Neural cell (in vitro differentiated cells): ENCODE results near the gene ACOT12. TPM values are rescaled to one million over a fixed set of nuclear protein-coding genes. Genes with fewer than 3 reads are reported as not detected.

Experiments used
- H2AFZ ChIP-seq: fragments of 200-600, 300-800 bp; sonication (generic), shearing (Covaris generic); 2 replicates; pipeline ENCODE4 v1.6.0; 2014; ENCODE audit warnings: low read depth, mild to moderate bottlenecking, antibody characterized with exemption, low read length, moderate library complexity
- H3F3A ChIP-seq: fragments of 200-600 bp; shearing (Covaris generic); 2 replicates; pipeline ENCODE4 v1.6.1; 2016; ENCODE audit warnings: mild to moderate bottlenecking, moderate library complexity, mixed read lengths, antibody characterized with exemption, low read length; ENCODE audit not compliant: insufficient read depth, poor library complexity, severe bottlenecking
- H3K27ac ChIP-seq: fragments of 200-600, 300-800 bp; sonication (generic), shearing (Covaris generic); 2 replicates; pipeline ENCODE4 v1.5.1; 2014; ENCODE audit warnings: mild to moderate bottlenecking, low read length, moderate library complexity
- H3K27me3 ChIP-seq: fragments of 300-800, 200-600 bp; sonication (generic), shearing (Covaris generic); 2 replicates; pipeline ENCODE4 v1.6.0; 2014; ENCODE audit warnings: mild to moderate bottlenecking, low read depth, low read length, moderate library complexity; ENCODE audit not compliant: insufficient read depth
- H3K36me3 ChIP-seq: fragments of 300-800, 200-600 bp; sonication (generic), shearing (Covaris generic); 2 replicates; pipeline ENCODE4 v1.5.1; 2014; ENCODE audit warnings: mild to moderate bottlenecking, antibody characterized with exemption, low read length, moderate library complexity; ENCODE audit not compliant: insufficient read depth
- H3K4me2 ChIP-seq: fragments of 300-800, 200-600 bp; sonication (generic), shearing (Covaris generic); 2 replicates; pipeline ENCODE4 v1.6.0; 2014; ENCODE audit warnings: mild to moderate bottlenecking, low read length
- H3K4me3 ChIP-seq: fragments of 300-800, 200-600 bp; sonication (generic), shearing (Covaris generic); 2 replicates; pipeline ENCODE4 v1.5.1; 2014; ENCODE audit warnings: mild to moderate bottlenecking, low read length, moderate library complexity
- H3K79me2 ChIP-seq: fragments of 200-600 bp; shearing (Covaris generic); replicated peaks from 2 replicates; pipeline ENCODE4 v1.6.0; 2014; ENCODE audit warnings: mild to moderate bottlenecking, low read length, moderate library complexity; ENCODE audit not compliant: insufficient read depth
- H3K9ac ChIP-seq: fragments of 300-800, 200-600 bp; sonication (generic), shearing (Covaris generic); 2 replicates; pipeline ENCODE4 v1.6.1; 2016; ENCODE audit warnings: mild to moderate bottlenecking, low read length, mixed read lengths
- H3K9me2 ChIP-seq: fragments of 200-600 bp; shearing (Covaris generic); 2 replicates; pipeline ENCODE4 v1.6.1; 2016; ENCODE audit warnings: mild to moderate bottlenecking, low read length, mixed read lengths; ENCODE audit not compliant: insufficient read depth
- H3K9me3 ChIP-seq: fragments of 200-600, 300-800 bp; sonication (generic), shearing (Covaris generic); 2 replicates; pipeline ENCODE4 v1.6.1; 2016; ENCODE audit warnings: mild to moderate bottlenecking, mixed run types, low read length, moderate library complexity, mixed read lengths
- H4K20me1 ChIP-seq: fragments of 200-600 bp; shearing (Covaris generic); 2 replicates; pipeline ENCODE4 v1.6.1; 2016; ENCODE audit warnings: mild to moderate bottlenecking, mixed run types; ENCODE audit not compliant: insufficient read depth
- EP300 ChIP-seq: fragments of 450-650 bp; conservative IDR thresholded peaks from 2 replicates; pipeline ENCODE4 v1.6.1; 2014; ENCODE audit warnings: antibody characterized with exemption, mild to moderate bottlenecking, moderate library complexity; ENCODE audit not compliant: poor library complexity, severe bottlenecking
- EZH2 ChIP-seq: fragments of 200-600, 300-800 bp; shearing (Covaris generic), sonication (generic); IDR thresholded peaks from 2 replicates; pipeline ENCODE4 v1.6.1; 2014; ENCODE audit warnings: antibody characterized with exemption, low read length, borderline replicate concordance, mild to moderate bottlenecking; ENCODE audit not compliant: insufficient read depth, poor library complexity, severe bottlenecking
- MXI1 ChIP-seq: fragments of 450-650 bp; conservative IDR thresholded peaks from 2 replicates; pipeline ENCODE4 v1.6.1; 2014; ENCODE audit warnings: antibody characterized with exemption, mild to moderate bottlenecking; ENCODE audit not compliant: poor library complexity, severe bottlenecking
- POLR2AphosphoS5 ChIP-seq: IDR thresholded peaks from 2 replicates; pipeline ENCODE4 v1.6.1; 2012
- RAD21 ChIP-seq: fragments of 450-650 bp; conservative IDR thresholded peaks from 2 replicates; pipeline ENCODE4 v1.6.1; 2014; ENCODE audit warnings: antibody characterized with exemption, mild to moderate bottlenecking, moderate library complexity
- SMC3 ChIP-seq: fragments of 450-650 bp; conservative IDR thresholded peaks from 2 replicates; pipeline ENCODE4 v1.6.1; 2014; ENCODE audit warnings: antibody characterized with exemption, mild to moderate bottlenecking, moderate library complexity; ENCODE audit not compliant: poor library complexity
- TAF1 ChIP-seq: IDR thresholded peaks from 2 replicates; pipeline ENCODE4 v1.6.1; 2012; ENCODE audit warnings: low read depth
- polyA plus RNA-seq: library from polyadenylated mRNA; depleted of rRNA; stranded (reverse); fragments of >200 nt; gene quantifications from 2 replicates; pipeline ENCODE4 v1.2.3, GENCODE V29; 2014
- TF ChIP-seq, protein P1 (sequence below): IDR thresholded peaks from 2 replicates; pipeline ENCODE4 v1.6.1; 2012; ENCODE audit warnings: borderline replicate concordance
- TF ChIP-seq, protein P2 (sequence below): fragments of 450-650 bp; IDR thresholded peaks from 2 replicates; pipeline ENCODE4 v1.5.1; 2014; ENCODE audit warnings: antibody characterized with exemption, mild to moderate bottlenecking, moderate library complexity; ENCODE audit not compliant: poor library complexity, severe bottlenecking

The ACOT12 gene
- polyA plus RNA-seq, 1 donor from 2014 or later: 1.2 TPM

DNA sequence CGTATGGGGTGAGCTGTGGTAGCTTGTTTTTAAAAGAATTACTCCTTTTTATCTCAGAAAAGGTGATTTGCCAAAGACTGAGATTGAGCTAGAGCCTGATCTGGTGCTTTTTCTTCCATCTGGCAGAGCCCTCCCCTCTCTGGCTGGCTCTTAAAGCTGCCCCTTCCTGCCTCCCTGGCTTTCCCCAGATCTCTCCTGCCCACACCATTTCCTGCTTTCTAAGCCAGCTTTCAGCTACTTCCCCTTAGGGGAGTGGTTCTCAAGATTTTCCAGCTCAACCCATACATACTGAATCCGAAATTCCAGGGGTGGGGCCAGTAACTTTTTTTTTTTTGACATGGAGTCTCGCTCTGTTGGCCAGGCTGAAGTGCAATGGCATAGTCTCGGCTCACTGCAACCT is 4.8 kb upstream of the ACOT12 start:
- no peaks in the 10 kb centered on the region for H3K27me3 ChIP-seq
- no peaks in the 10 kb centered on the region for H3F3A ChIP-seq
- H3K9me3 ChIP-seq: no peaks in the 10 kb centered on the region
- TF ChIP-seq RAD21: no peak
- TF ChIP-seq EP300: no peak
- TF ChIP-seq POLR2AphosphoS5: no peak
- no peak for TF ChIP-seq EZH2
- TF ChIP-seq, protein P1, sequence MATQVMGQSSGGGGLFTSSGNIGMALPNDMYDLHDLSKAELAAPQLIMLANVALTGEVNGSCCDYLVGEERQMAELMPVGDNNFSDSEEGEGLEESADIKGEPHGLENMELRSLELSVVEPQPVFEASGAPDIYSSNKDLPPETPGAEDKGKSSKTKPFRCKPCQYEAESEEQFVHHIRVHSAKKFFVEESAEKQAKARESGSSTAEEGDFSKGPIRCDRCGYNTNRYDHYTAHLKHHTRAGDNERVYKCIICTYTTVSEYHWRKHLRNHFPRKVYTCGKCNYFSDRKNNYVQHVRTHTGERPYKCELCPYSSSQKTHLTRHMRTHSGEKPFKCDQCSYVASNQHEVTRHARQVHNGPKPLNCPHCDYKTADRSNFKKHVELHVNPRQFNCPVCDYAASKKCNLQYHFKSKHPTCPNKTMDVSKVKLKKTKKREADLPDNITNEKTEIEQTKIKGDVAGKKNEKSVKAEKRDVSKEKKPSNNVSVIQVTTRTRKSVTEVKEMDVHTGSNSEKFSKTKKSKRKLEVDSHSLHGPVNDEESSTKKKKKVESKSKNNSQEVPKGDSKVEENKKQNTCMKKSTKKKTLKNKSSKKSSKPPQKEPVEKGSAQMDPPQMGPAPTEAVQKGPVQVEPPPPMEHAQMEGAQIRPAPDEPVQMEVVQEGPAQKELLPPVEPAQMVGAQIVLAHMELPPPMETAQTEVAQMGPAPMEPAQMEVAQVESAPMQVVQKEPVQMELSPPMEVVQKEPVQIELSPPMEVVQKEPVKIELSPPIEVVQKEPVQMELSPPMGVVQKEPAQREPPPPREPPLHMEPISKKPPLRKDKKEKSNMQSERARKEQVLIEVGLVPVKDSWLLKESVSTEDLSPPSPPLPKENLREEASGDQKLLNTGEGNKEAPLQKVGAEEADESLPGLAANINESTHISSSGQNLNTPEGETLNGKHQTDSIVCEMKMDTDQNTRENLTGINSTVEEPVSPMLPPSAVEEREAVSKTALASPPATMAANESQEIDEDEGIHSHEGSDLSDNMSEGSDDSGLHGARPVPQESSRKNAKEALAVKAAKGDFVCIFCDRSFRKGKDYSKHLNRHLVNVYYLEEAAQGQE: no peak
- no peak for TF ChIP-seq TAF1
- no peak for TF ChIP-seq MXI1
- TF ChIP-seq, protein P2, sequence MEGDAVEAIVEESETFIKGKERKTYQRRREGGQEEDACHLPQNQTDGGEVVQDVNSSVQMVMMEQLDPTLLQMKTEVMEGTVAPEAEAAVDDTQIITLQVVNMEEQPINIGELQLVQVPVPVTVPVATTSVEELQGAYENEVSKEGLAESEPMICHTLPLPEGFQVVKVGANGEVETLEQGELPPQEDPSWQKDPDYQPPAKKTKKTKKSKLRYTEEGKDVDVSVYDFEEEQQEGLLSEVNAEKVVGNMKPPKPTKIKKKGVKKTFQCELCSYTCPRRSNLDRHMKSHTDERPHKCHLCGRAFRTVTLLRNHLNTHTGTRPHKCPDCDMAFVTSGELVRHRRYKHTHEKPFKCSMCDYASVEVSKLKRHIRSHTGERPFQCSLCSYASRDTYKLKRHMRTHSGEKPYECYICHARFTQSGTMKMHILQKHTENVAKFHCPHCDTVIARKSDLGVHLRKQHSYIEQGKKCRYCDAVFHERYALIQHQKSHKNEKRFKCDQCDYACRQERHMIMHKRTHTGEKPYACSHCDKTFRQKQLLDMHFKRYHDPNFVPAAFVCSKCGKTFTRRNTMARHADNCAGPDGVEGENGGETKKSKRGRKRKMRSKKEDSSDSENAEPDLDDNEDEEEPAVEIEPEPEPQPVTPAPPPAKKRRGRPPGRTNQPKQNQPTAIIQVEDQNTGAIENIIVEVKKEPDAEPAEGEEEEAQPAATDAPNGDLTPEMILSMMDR: no peak
- no peak for TF ChIP-seq SMC3
- no peaks in the 10 kb centered on the region for H3K9me2 ChIP-seq
- no peaks in the 10 kb centered on the region for H4K20me1 ChIP-seq
- H2AFZ ChIP-seq: no peak overlapping the region
- no peaks in the 10 kb centered on the region for H3K79me2 ChIP-seq
- no peak overlapping the region for H3K4me3 ChIP-seq
- no peak overlapping the region for H3K27ac ChIP-seq
- H3K4me2 ChIP-seq: no peak overlapping the region
- no peak overlapping the region for H3K9ac ChIP-seq
- no peaks in the 10 kb centered on the region for H3K36me3 ChIP-seq

DNA sequence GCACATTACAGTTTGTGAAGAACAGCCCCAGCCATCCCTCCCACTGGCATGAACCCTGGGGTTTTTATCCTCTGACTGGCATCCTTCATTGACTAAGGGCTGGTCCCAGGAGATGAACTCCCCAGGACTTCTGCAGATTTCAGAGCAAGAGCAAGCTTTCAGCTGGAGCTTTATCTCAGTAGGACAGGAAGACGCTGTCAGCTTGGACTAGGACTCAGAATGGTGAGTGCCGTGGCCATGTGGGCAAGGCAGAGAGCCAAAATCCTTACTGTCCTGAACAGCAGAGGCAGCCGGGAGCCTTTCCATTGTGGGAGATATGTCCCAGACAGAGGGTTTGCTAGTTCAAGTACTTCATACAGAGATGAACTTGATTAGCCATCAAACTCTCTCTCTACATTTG is 3.2 kb upstream of the ACOT12 start:
- H3K4me2 ChIP-seq: no peak overlapping the region
- no peak overlapping the region for H2AFZ ChIP-seq
- no peaks in the 10 kb centered on the region for H3K9me3 ChIP-seq

More for the DNA sequence above, 3.2 kb upstream of the ACOT12 start:
- Histone ChIP-seq H3K27me3 (peaks cover 6% of the 10 kb centered on the region), H3K79me2 (no peaks in the 10 kb centered on the region), H3F3A (no peaks in the 10 kb centered on the region), H3K9ac (no peak overlapping the region), H4K20me1 (no peaks in the 10 kb centered on the region), H3K36me3 (no peaks in the 10 kb centered on the region), H3K4me3 (no peak overlapping the region), H3K27ac (no peak overlapping the region), H3K9me2 (no peaks in the 10 kb centered on the region)
- TF ChIP-seq POLR2AphosphoS5 (no peak), TAF1 (no peak), RAD21 (no peak)
- TF ChIP-seq, protein P1: no peak
- TF ChIP-seq, protein P2: no peak
